ENCODE results near the gene VAT1L.

DNA sequence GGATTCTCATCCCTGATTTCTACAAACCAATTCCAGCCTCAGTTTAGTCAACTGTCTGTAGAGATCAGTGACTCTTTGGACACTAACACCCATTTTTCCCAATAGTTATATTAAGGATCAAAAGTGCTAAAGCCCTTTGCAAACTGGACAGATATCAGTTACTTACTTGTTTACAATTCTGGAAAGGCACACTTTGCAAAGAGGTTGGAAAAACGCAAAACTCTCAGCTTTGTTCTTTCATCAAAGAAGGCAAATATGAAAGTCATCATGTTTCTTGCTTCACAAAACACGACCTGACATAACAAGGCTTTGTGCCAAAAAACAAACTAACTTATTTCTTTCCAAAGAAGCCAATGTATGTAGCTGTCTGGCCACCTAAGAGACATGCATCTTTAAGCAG lies 26.1 kb upstream of the VAT1L start:
- TF ChIP-seq, protein P1, sequence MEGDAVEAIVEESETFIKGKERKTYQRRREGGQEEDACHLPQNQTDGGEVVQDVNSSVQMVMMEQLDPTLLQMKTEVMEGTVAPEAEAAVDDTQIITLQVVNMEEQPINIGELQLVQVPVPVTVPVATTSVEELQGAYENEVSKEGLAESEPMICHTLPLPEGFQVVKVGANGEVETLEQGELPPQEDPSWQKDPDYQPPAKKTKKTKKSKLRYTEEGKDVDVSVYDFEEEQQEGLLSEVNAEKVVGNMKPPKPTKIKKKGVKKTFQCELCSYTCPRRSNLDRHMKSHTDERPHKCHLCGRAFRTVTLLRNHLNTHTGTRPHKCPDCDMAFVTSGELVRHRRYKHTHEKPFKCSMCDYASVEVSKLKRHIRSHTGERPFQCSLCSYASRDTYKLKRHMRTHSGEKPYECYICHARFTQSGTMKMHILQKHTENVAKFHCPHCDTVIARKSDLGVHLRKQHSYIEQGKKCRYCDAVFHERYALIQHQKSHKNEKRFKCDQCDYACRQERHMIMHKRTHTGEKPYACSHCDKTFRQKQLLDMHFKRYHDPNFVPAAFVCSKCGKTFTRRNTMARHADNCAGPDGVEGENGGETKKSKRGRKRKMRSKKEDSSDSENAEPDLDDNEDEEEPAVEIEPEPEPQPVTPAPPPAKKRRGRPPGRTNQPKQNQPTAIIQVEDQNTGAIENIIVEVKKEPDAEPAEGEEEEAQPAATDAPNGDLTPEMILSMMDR (IDR thresholded peaks at IDR 0.05), result no peak
- no peak for TF ChIP-seq POLR2A (IDR thresholded peaks at IDR 0.05)

All from testis (tissue), 2 donors.